GM23248 (cell line): Measurements from ENCODE around the gene ETS1.

Experiments used
- EZH2 ChIP-seq: fragments of 200-600 bp; sonication (generic); IDR thresholded peaks from 2 replicates; pipeline ENCODE4 v1.6.1; 2018; ENCODE audit warnings: antibody characterized with exemption, mild to moderate bottlenecking; ENCODE audit not compliant: insufficient read depth, poor library complexity, severe bottlenecking
- EZH2phosphoT487 ChIP-seq: fragments of 200-600 bp; sonication (generic); IDR thresholded peaks from 2 replicates; pipeline ENCODE4 v1.6.1; 2018; ENCODE audit warnings: antibody characterized with exemption, moderate library complexity, mild to moderate bottlenecking, low read depth; ENCODE audit not compliant: insufficient read depth

- TF ChIP-seq EZH2 (no peak), EZH2phosphoT487 (no peak)
These were observed 33.1 kb upstream of the ETS1 start for GRCh38 chr11:128620309-128621100.
